GM12878 (cell line): ENCODE measurements around the gene KLRD1. TPM values are rescaled to one million over a fixed set of nuclear protein-coding genes. Genes with fewer than 3 reads are reported as not detected.

Source experiments
- ATAC-seq: fragments of 200-7000 bp; cut with Tn5 transposase; 3 replicates; pipeline ENCODE4 v1.9.1; 2020; ENCODE audit warnings: mild to moderate bottlenecking, moderate library complexity
- BruUV-seq: library from RNA; stranded (reverse); fragments of 400-500 nt; replicated peaks from 2 replicates; lab custom pipeline; 2021; lab: Mats Ljungman, UMichigan
- CTCF ChIA-PET: fragments of 300-600 bp; sonication (Branson Sonifier 250); formaldehyde crosslinking; extraction: SDS; loops from one replicate; lab custom pipeline; 2021; ENCODE audit warnings: inconsistent platforms; lab: Yijun Ruan, JAX
- POLR2A ChIA-PET: fragments of 350-600 bp; formaldehyde crosslinking; extraction: SDS; loops from one replicate; lab custom pipeline; 2021; ENCODE audit warnings: inconsistent platforms; lab: Charles Lee
- RAD21 ChIA-PET: fragments of 300-600 bp; sonication (Branson Sonifier 250); formaldehyde crosslinking; loops from one replicate; lab custom pipeline; 2023; ENCODE audit warnings: antibody characterized with exemption; ENCODE audit not compliant: unreplicated experiment; lab: Charles Lee
- SMC1A ChIA-PET: fragments of 300-600 bp; sonication (Branson Sonifier 250); formaldehyde crosslinking; loops from one replicate; lab custom pipeline; 2023; ENCODE audit not compliant: unreplicated experiment, uncharacterized antibody; lab: Charles Lee
- DNase-seq: peaks from one replicate; pipeline ENCODE4 v3.0.0-alpha.2; 2011; ENCODE audit warnings: low read depth, low spot score
- FAIRE-seq: peaks from 3 replicates; lab custom pipeline; 2011; peaks lifted over from hg19 to GRCh38; lab: Jason Lieb, UNC
- H2AFZ ChIP-seq: 2 replicates; pipeline ENCODE4 v1.6.0; 2011; ENCODE audit warnings: low read depth, low read length, control low read depth; ENCODE audit not compliant: control insufficient read depth
- H3K27ac ChIP-seq: 2 replicates; pipeline ENCODE4 v1.5.1; 2011; ENCODE audit warnings: control low read depth; ENCODE audit not compliant: control insufficient read depth, insufficient read depth
- H3K27me3 ChIP-seq, 2 experiments: replicated peaks in 1 of 2; 2 replicates each; pipeline versions ENCODE4 v1.6.0 to v1.6.1; 2011; ENCODE audit warnings: low read length in 1 of 2; ENCODE audit not compliant: control insufficient read depth in 2 of 2, insufficient read depth in 2 of 2
- H3K36me3 ChIP-seq, 2 experiments: 2 replicates each; pipeline ENCODE4 v1.5.1; 2011; ENCODE audit warnings: low read length in 1 of 2; ENCODE audit not compliant: control insufficient read depth in 2 of 2, insufficient read depth in 2 of 2
- H3K4me1 ChIP-seq: 2 replicates; pipeline ENCODE4 v1.6.1; 2011; ENCODE audit warnings: mild to moderate bottlenecking, low read length, moderate library complexity, mixed read lengths; ENCODE audit not compliant: control insufficient read depth, insufficient read depth
- H3K4me2 ChIP-seq: 2 replicates; pipeline ENCODE4 v1.6.0; 2011; ENCODE audit warnings: control low read depth; ENCODE audit not compliant: control insufficient read depth, insufficient read depth
- H3K4me3 ChIP-seq: fragments of 200-600 bp; sonication (generic); 2 replicates; pipeline ENCODE4 v1.5.1; 2016
- H3K79me2 ChIP-seq: 2 replicates; pipeline ENCODE4 v1.6.0; 2011; ENCODE audit warnings: low read length; ENCODE audit not compliant: control insufficient read depth, insufficient read depth
- H3K9ac ChIP-seq: 2 replicates; pipeline ENCODE4 v1.8.0; 2011; ENCODE audit warnings: low read length, control low read depth, mixed read lengths; ENCODE audit not compliant: control insufficient read depth, insufficient read depth
- H3K9me3 ChIP-seq: replicated peaks from 3 replicates; pipeline ENCODE4 v1.5.1; 2011; ENCODE audit warnings: mild to moderate bottlenecking, low read length; ENCODE audit not compliant: control insufficient read depth, insufficient read depth
- H4K20me1 ChIP-seq: 2 replicates; pipeline ENCODE4 v1.6.0; 2011; ENCODE audit not compliant: control insufficient read depth, insufficient read depth
- BACH1 ChIP-seq: fragments of 450-650 bp; IDR thresholded peaks from 2 replicates; pipeline ENCODE4 v1.6.1; 2017; ENCODE audit warnings: mild to moderate bottlenecking, borderline replicate concordance
- CHD4 ChIP-seq: fragments of 200-600 bp; sonication (generic); IDR thresholded peaks from 2 replicates; pipeline ENCODE4 v1.6.1; 2016; ENCODE audit warnings: mild to moderate bottlenecking
- IRF4 ChIP-seq: IDR thresholded peaks from 2 replicates; pipeline ENCODE4 v1.6.1; 2011; ENCODE audit warnings: low read depth, low read length
- MEF2A ChIP-seq: IDR thresholded peaks from 2 replicates; pipeline ENCODE4 v1.6.1; 2011; ENCODE audit warnings: low read depth, mild to moderate bottlenecking, low read length, moderate library complexity; ENCODE audit not compliant: insufficient read depth
- NFIC ChIP-seq: IDR thresholded peaks from 2 replicates; pipeline ENCODE4 v1.6.1; 2012; ENCODE audit warnings: low read depth, mild to moderate bottlenecking, inconsistent platforms, low read length, moderate library complexity
- NFYB ChIP-seq: IDR thresholded peaks from 2 replicates; pipeline ENCODE4 v1.6.1; 2011; ENCODE audit warnings: low read depth, mild to moderate bottlenecking, low read length, improper control_type of control experiment, moderate library complexity; ENCODE audit not compliant: insufficient read depth
- SPI1 ChIP-seq: IDR thresholded peaks from 2 replicates; pipeline ENCODE4 v1.6.1; 2011; ENCODE audit warnings: low read depth, mild to moderate bottlenecking, low read length, moderate library complexity, borderline replicate concordance; ENCODE audit not compliant: insufficient read depth
- STAT1 ChIP-seq: fragments of 450-650 bp; conservative IDR thresholded peaks from 2 replicates; pipeline ENCODE4 v1.6.1; 2014; ENCODE audit warnings: antibody characterized with exemption, mild to moderate bottlenecking
- YY1 ChIP-seq: IDR thresholded peaks from 2 replicates; pipeline ENCODE4 v1.6.1; 2011; ENCODE audit warnings: low read depth, mild to moderate bottlenecking, low read length
- WGBS: methylation state at CpG from one replicate; pipeline ENCODE4 v1.1.6; 2016; ENCODE audit warnings: low lambda C conversion rate; ENCODE audit not compliant: insufficient replicate concordance, insufficient coverage; ENCODE audit errors: missing lambda C conversion rate; 5-methylcytosine and 5-hydroxymethylcytosine counted together
- in situ Hi-C: fragments of 300-500 bp; cut with MboI; formaldehyde crosslinking; loops from 9 replicates; pipeline ENCODE4 v1.14.3; 2018; ENCODE audit warnings: mixed read lengths
- intact Hi-C: fragments of 100-400 bp; cut with micrococcal nuclease; formaldehyde crosslinking; loops from one replicate; pipeline ENCODE4 v1.14.2; 2022; ENCODE audit not compliant: unreplicated experiment
- polyA plus RNA-seq, 11 experiments: library from polyadenylated mRNA; depleted of rRNA in 4 of 11; unstranded in 6 of 11; stranded (reverse) in 5 of 11; fragments of >200 nt; fragmentation: Nextera tagmentation in 4 of 11; fragmentation: Illumina TruSeq in 1 of 11; extraction: Ambion mirVana in 4 of 11; extraction: Trizol in 1 of 11; gene quantifications; 1 replicate in 1 of 11; 2 replicates in 10 of 11; pipeline versions ENCODE4 v1.2.1 to v1.2.3, GENCODE V29; 2011 to 2016; ENCODE audit warnings: inconsistent platforms in 2 of 11, missing spikeins in 2 of 11, low read depth in 1 of 11
- total RNA-seq, 4 experiments: library from RNA; depleted of rRNA in 3 of 4; stranded (reverse); fragments of >200 nt in 3 of 4; fragmentation: Illumina TruSeq in 1 of 4; extraction: Trizol in 1 of 4; gene quantifications; 2 replicates each; pipeline versions ENCODE4 v1.2.1 to v1.2.3, GENCODE V29; 2013 to 2021

KLRD1 gene
- total and polyA plus RNA-seq, 10 of the 15 experiments (the other 5 are each of a cell fraction or from before 2014, with no cell fraction given): under 0.01 to 0.50 (median 0.13) TPM; not detected in 4

- no peak overlapping the region for H3K4me3 ChIP-seq
- RAD21 ChIA-PET: no interaction called here
- SMC1A ChIA-PET: interaction anchor here (1.1 kb wide), 1 partner anchor 11 kb away, joined by 3 read pairs; no protein-coding TSS in a partner anchor
Observed at GRCh38 chr12:10310926-10311720, 3.5 kb downstream of the KLRD1 start.

GRCh38 chr12:10319388-10319787, 11.7 kb downstream of the KLRD1 start:
- Histone ChIP-seq H3K9me3 (peaks cover 9% of the 10 kb centered on the region; the same call in 2 of the 3 replicates), H3K27ac (no peak overlapping the region), H2AFZ (no peak overlapping the region), H3K9ac (no peak overlapping the region), H3K4me2 (no peak overlapping the region)
- DNase-seq (no peak), ATAC-seq (no peak)
- BruUV-seq: no TSS peak
- TF ChIP-seq CHD4 (no peak), YY1 (no peak), NFIC (no peak)
- TF ChIP-seq, all 136 proteins: peak for 0
- intact Hi-C loops (no loop called here), in situ Hi-C loops (no loop called here)
- Histone ChIP-seq H3K4me3 (no peak overlapping the region), H3K79me2 (no peaks in the 10 kb centered on the region), H4K20me1 (no peaks in the 10 kb centered on the region), H3K4me1 (0 out of 2 replicates have a peak, but pooled peaks cover 6% of the 10 kb centered on the region), H3K27me3 (no peaks in the 10 kb centered on the region), H3K36me3 (no peaks in the 10 kb centered on the region)
- RAD21 ChIA-PET: no interaction called here
- WGBS: 97% methylated on average over 2 of the region's 2 CpGs
- SMC1A ChIA-PET: interaction anchor here (1.3 to 1.7 kb wide), 2 partner anchors 45 to 83 kb away, joined by 4 to 5 read pairs; no protein-coding TSS in a partner anchor
- CTCF ChIA-PET: no interaction called here
- FAIRE-seq: no peak
- POLR2A ChIA-PET: no interaction called here

More at GRCh38 chr12:10310926-10311720, 3.5 kb downstream of the KLRD1 start:
- H3K27ac ChIP-seq: no peak overlapping the region
- no peak overlapping the region for H3K4me2 ChIP-seq
- H4K20me1 ChIP-seq: no peaks in the 10 kb centered on the region
- CTCF ChIA-PET: no interaction called here
- no peak overlapping the region for H2AFZ ChIP-seq
- H3K27me3 ChIP-seq: no peaks in the 10 kb centered on the region
- H3K36me3 ChIP-seq: no peaks in the 10 kb centered on the region
- H3K9me3 ChIP-seq: no peaks in the 10 kb centered on the region; the same call in 2 of the 3 replicates
- TF ChIP-seq BACH1 (no peak), MEF2A (no peak), IRF4 (no peak), STAT1 (no peak), SPI1 (peak; percentile 24; the same call in 1 of the 2 replicates), NFYB (no peak)
- FAIRE-seq: no peak
- no peaks in the 10 kb centered on the region for H3K79me2 ChIP-seq
- DNase-seq: no peak
- no TSS peak for BruUV-seq
- H3K9ac ChIP-seq: no peak overlapping the region
- no peaks in the 10 kb centered on the region for H3K4me1 ChIP-seq
- POLR2A ChIA-PET: interaction anchor here (1.0 kb wide), 1 partner anchor 9 kb away, joined by 3 read pairs; no protein-coding TSS in a partner anchor
- no peak for ATAC-seq
- 84% methylated on average over 4 of the region's 4 CpGs for WGBS
- in situ Hi-C loops (no loop called here), intact Hi-C loops (no loop called here)
